Measurements from ENCODE around the gene ACER3.

DNA sequence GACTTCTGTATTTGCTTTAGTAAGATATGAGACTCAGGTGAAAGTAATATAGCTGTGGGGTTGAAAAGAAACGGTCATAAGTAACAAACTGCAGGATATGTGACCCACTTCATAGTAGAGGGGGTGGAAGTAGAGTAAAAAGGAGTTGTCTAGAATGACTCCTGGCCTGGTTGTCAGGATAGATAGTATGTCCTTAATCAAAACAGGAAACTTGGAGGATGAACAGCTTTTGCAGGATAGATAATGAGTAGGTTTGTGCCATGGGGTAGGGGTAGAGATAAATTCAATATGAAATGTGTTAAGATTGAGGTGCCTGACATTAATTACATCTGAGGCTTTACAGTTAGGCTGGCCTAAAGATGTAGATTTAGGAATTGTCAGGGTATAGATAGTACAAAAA, 126.5 kb downstream of the ACER3 start:
- TF ChIP-seq, protein P1, sequence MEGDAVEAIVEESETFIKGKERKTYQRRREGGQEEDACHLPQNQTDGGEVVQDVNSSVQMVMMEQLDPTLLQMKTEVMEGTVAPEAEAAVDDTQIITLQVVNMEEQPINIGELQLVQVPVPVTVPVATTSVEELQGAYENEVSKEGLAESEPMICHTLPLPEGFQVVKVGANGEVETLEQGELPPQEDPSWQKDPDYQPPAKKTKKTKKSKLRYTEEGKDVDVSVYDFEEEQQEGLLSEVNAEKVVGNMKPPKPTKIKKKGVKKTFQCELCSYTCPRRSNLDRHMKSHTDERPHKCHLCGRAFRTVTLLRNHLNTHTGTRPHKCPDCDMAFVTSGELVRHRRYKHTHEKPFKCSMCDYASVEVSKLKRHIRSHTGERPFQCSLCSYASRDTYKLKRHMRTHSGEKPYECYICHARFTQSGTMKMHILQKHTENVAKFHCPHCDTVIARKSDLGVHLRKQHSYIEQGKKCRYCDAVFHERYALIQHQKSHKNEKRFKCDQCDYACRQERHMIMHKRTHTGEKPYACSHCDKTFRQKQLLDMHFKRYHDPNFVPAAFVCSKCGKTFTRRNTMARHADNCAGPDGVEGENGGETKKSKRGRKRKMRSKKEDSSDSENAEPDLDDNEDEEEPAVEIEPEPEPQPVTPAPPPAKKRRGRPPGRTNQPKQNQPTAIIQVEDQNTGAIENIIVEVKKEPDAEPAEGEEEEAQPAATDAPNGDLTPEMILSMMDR (IDR thresholded peaks at IDR 0.05) = no peak
- TF ChIP-seq POLR2A (IDR thresholded peaks at IDR 0.05) (no peak), POLR2AphosphoS5 (IDR thresholded peaks at IDR 0.05) (no peak), EP300 (IDR thresholded peaks at IDR 0.05) (no peak)

Data from upper lobe of left lung (tissue), 4 donors.